ENCODE data around the gene ELMO1.

DNA sequence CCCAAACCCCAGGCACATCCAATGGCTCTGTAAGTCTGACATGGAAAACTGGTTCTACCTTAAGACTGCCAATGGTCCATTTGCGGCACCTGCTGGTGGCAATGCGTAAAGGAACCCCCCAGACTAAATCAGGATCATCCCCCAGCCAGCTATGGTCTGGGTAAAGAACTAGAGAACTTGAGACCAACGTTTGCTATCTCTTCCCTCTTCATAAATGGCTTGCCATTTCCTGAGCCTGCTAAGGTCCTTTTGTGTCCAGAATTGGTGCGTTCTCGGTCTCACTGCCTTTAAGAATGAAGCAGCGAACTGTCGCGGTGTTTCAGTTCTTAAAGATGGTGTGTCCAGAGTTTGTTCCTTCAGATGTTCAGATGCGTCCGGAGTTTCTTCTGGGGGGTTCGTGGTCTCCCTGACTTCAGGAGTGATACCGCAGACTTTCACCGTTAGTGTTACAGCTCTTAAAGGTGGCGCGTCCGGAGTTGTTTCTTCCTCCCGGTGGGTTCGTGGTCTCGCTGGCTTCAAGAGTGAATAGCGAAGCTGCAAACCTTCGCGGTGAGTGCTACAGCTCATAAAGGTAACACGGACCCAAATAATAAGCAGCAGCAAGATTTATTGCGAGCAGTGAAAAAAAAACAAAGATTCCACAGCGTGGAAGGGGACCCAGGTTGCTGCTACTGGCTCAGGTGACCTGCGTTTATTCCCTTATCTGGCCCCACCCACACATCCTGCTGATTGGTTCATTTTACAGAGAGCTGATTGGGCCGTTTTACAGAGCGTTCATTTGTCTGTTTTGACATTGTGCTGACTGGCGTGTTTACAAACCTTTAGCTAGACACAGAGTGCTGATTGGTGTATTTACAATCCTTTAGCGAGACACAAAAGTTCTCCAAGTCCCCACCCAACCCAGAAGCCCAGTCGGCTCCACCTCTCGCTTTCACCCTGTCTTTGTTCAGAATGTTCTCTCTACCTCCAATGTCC, 95.4 kb downstream of the ELMO1 start:
- TF ChIP-seq POLR2A (IDR thresholded peaks at IDR 0.05; ENCODE audit: low read length) (peak; percentile 99), GATA1 (IDR thresholded peaks at IDR 0.05; ENCODE audit: low read depth, low read length) (no peak)
